Endothelial cell of umbilical vein (primary cell): ENCODE results near the gene MITF. TPM values are rescaled to one million over a fixed set of nuclear protein-coding genes. Genes with fewer than 3 reads are reported as not detected.

Experiments used
- BruUV-seq: library from RNA; stranded (reverse); fragments of 400-500 nt; replicated peaks from 2 replicates; lab custom pipeline; 2021; lab: Mats Ljungman, UMichigan
- CTCF ChIA-PET: fragments of 300-600, 350-600 bp; sonication (Branson Sonifier 250); formaldehyde crosslinking; loops from one replicate; lab custom pipeline; 2021; ENCODE audit warnings: antibody characterized with exemption, inconsistent platforms; lab: Charles Lee
- POLR2A ChIA-PET: fragments of 300-600, 350-600 bp; sonication (Branson Sonifier 250); formaldehyde crosslinking; loops from one replicate; lab custom pipeline; 2021; ENCODE audit warnings: antibody characterized with exemption, inconsistent platforms; lab: Charles Lee
- DNase-seq: peaks from one replicate; pipeline ENCODE4 v3.0.0-alpha.2; 2011; ENCODE audit warnings: low read depth, low spot score
- FAIRE-seq: peaks from 2 replicates; lab custom pipeline; 2011; peaks lifted over from hg19 to GRCh38; lab: Jason Lieb, UNC
- H2AFZ ChIP-seq: 2 replicates; pipeline ENCODE4 v1.6.0; 2012; ENCODE audit warnings: low read depth, low read length, control low read depth, inconsistent platforms
- H3K27ac ChIP-seq: 2 replicates; pipeline ENCODE4 v1.5.1; 2011; ENCODE audit warnings: low read depth, mild to moderate bottlenecking, control low read depth, low read length, moderate library complexity; ENCODE audit not compliant: insufficient read depth
- H3K27me3 ChIP-seq, 2 experiments: 2 replicates each; pipeline versions ENCODE4 v1.6.0 to v1.6.1; 2011; ENCODE audit warnings: low read length in 2 of 2, mixed read lengths in 1 of 2; ENCODE audit not compliant: control insufficient read depth in 2 of 2, insufficient read depth in 2 of 2
- H3K36me3 ChIP-seq, 2 experiments: 2 replicates in 1 of 2; 3 replicates in 1 of 2; pipeline ENCODE4 v1.5.1; 2011; ENCODE audit warnings: low read length in 2 of 2, mild to moderate bottlenecking in 1 of 2, moderate library complexity in 1 of 2; ENCODE audit not compliant: control insufficient read depth in 2 of 2, insufficient read depth in 2 of 2; ENCODE audit errors: extremely low read depth in 1 of 2
- H3K4me1 ChIP-seq: 3 replicates; pipeline ENCODE4 v1.5.1; 2011; ENCODE audit warnings: mild to moderate bottlenecking, low read length; ENCODE audit not compliant: control insufficient read depth, insufficient read depth; ENCODE audit errors: extremely low read depth
- H3K4me2 ChIP-seq: 2 replicates; pipeline ENCODE4 v1.6.1; 2011; ENCODE audit warnings: low read length, control low read depth, mixed read lengths; ENCODE audit not compliant: insufficient read depth
- H3K4me3 ChIP-seq, 3 experiments: fragments of 200-600 bp in 1 of 3; sonication (generic), shearing (Covaris generic) in 1 of 3; replicated peaks in 1 of 3; 2 replicates each; pipeline ENCODE4 v1.5.1; 2011 to 2016; ENCODE audit warnings: control low read depth in 3 of 3, low read length in 3 of 3, mild to moderate bottlenecking in 2 of 3, inconsistent platforms in 1 of 3, low read depth in 1 of 3, moderate library complexity in 1 of 3; ENCODE audit not compliant: insufficient read depth in 1 of 3
- H3K79me2 ChIP-seq: 2 replicates; pipeline ENCODE4 v1.6.0; 2012; ENCODE audit warnings: low read length, inconsistent platforms; ENCODE audit not compliant: control insufficient read depth, insufficient read depth
- H3K9ac ChIP-seq: replicated peaks from 2 replicates; pipeline ENCODE3; 2011; ENCODE audit warnings: low read length, control low read depth; ENCODE audit not compliant: insufficient read depth; ENCODE audit errors: extremely low read depth
- H3K9me1 ChIP-seq: replicated peaks from 3 replicates; pipeline ENCODE4 v1.6.0; 2011; ENCODE audit warnings: mild to moderate bottlenecking, low read length; ENCODE audit not compliant: control insufficient read depth, insufficient read depth; ENCODE audit errors: extremely low read depth
- H3K9me3 ChIP-seq: replicated peaks from 2 replicates; pipeline ENCODE4 v1.5.1; 2012; ENCODE audit warnings: low read length, inconsistent platforms; ENCODE audit not compliant: control insufficient read depth, insufficient read depth
- H4K20me1 ChIP-seq: replicated peaks from 2 replicates; pipeline ENCODE3; 2011; ENCODE audit warnings: mild to moderate bottlenecking, low read length; ENCODE audit not compliant: control insufficient read depth, insufficient read depth; ENCODE audit errors: extremely low read depth
- EZH2 ChIP-seq: IDR thresholded peaks from 2 replicates; pipeline ENCODE4 v1.6.1; 2012; ENCODE audit warnings: borderline replicate concordance, low read depth, mild to moderate bottlenecking, moderate library complexity, low read length, inconsistent platforms; ENCODE audit not compliant: severe bottlenecking
- FOS ChIP-seq: IDR thresholded peaks from 2 replicates; pipeline ENCODE4 v1.6.1; 2011; ENCODE audit warnings: mild to moderate bottlenecking, low read length, moderate library complexity, borderline replicate concordance; ENCODE audit not compliant: insufficient read depth
- GATA2 ChIP-seq: IDR thresholded peaks from 2 replicates; pipeline ENCODE4 v1.7.0; 2011; ENCODE audit warnings: low read depth, mild to moderate bottlenecking, moderate library complexity, mixed read lengths, low read length; ENCODE audit not compliant: insufficient read length, insufficient read depth
- JUN ChIP-seq: IDR thresholded peaks from 2 replicates; pipeline ENCODE4 v1.6.1; 2011; ENCODE audit warnings: borderline replicate concordance, low read depth; ENCODE audit not compliant: insufficient read length, insufficient read depth
- MYC ChIP-seq: IDR thresholded peaks from one replicate; pipeline ENCODE4 v1.6.1; 2011; ENCODE audit warnings: mild to moderate bottlenecking, low read depth, low read length
- POLR2AphosphoS5 ChIP-seq: IDR thresholded peaks from 2 replicates; pipeline ENCODE4 v1.6.1; 2012; ENCODE audit warnings: low read depth, mild to moderate bottlenecking, control low read depth, low read length, moderate library complexity; ENCODE audit not compliant: insufficient read depth
- dilution Hi-C: fragments of 300-500 bp; cut with MboI; formaldehyde crosslinking; loops from one replicate; pipeline ENCODE4 v1.15.0; 2019; ENCODE audit warnings: low sequenced_read_pairs; ENCODE audit not compliant: extremely low pct_ligation_motif_present
- intact Hi-C: fragments of 100-400 bp; cut with micrococcal nuclease; formaldehyde crosslinking; loops from one replicate; pipeline ENCODE4 v1.10.0; 2022
- polyA plus RNA-seq, 4 experiments: library from polyadenylated mRNA; depleted of rRNA in 3 of 4; stranded (reverse) in 3 of 4; unstranded in 1 of 4; fragments of >200 nt; gene quantifications; 2 replicates each; pipeline versions ENCODE4 v1.2.1 to v1.2.3, GENCODE V29; 2011 to 2012; ENCODE audit warnings: missing spikeins in 1 of 4
- total RNA-seq: library from RNA; stranded (reverse); gene quantifications from 2 replicates; pipeline ENCODE4 v1.2.3, GENCODE V29; 2021
- TF ChIP-seq, protein P1 (sequence below): IDR thresholded peaks from 2 replicates; pipeline ENCODE4 v1.6.1; 2011; ENCODE audit not compliant: insufficient read depth, insufficient read length

MITF gene
- total and polyA plus RNA-seq, 2 donors (not counting 3 experiments of a cell fraction or from before 2014, with no cell fraction given) = 1.6 to 2.5 TPM

DNA sequence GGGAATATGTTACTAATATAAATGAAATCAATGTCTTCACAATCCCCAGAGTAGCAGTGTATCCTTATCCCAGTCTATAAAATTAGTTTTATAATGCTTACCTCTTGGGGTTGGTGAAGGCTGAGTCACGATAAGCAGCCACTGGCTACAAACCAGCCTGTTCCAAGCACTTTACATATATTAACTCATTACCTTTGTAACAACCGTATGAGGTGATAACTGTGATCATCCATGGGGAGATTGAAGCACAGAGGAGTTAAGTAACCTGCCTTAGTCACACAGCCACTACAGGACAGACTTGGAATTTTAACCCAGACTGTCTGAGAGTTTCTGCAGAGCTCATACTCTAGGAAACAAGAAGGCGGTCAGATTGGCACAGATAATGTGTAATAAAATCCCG, 43.3 kb upstream of the MITF start:
- CTCF ChIA-PET = interaction anchor here (0.6 to 9.9 kb wide), 5 partner anchors 89 to 252 kb away, joined by 3 to 174 read pairs (median 5); no protein-coding TSS in a partner anchor
- no peak for FAIRE-seq
- intact Hi-C loops = no loop called here
- H4K20me1 ChIP-seq = no peaks in the 10 kb centered on the region
- no peak overlapping the region for H3K4me3 ChIP-seq
- dilution Hi-C loops = no loop called here
- TF ChIP-seq EZH2 (no peak), JUN (no peak), MYC (no peak)
- TF ChIP-seq, protein P1, sequence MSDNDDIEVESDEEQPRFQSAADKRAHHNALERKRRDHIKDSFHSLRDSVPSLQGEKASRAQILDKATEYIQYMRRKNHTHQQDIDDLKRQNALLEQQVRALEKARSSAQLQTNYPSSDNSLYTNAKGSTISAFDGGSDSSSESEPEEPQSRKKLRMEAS = no peak
- no peak overlapping the region for H2AFZ ChIP-seq
- no TSS peak for BruUV-seq
- H3K27ac ChIP-seq = no peak overlapping the region
- H3K4me1 ChIP-seq = no peaks in the 10 kb centered on the region
- no peaks in the 10 kb centered on the region for H3K36me3 ChIP-seq
- no peaks in the 10 kb centered on the region for H3K9me1 ChIP-seq
- H3K9me3 ChIP-seq = no peaks in the 10 kb centered on the region
- no peaks in the 10 kb centered on the region for H3K79me2 ChIP-seq
- POLR2A ChIA-PET = no interaction called here
- DNase-seq = no peak
- no peaks in the 10 kb centered on the region for H3K27me3 ChIP-seq
- no peak overlapping the region for H3K4me2 ChIP-seq
- H3K9ac ChIP-seq = no peak overlapping the region

DNA sequence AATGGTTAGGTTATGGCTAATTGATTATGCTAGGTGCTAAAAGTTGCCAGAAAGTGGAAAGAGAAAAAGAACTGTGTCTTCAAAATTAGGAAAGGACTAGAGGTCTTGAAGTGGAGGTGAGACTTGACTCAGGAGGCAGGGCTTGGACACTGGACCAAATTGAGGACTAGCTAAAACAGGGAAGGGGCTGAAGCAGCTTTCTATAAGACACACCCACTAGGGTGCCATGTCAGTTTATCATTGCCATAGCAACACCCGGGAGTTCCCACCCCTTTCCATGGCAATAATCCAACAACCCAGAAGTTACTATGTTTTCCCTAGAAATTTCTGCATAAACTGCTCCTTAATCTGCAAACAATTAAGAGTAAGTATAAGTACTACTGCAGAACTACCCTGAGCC, 42.9 kb upstream of the MITF start:
- Histone ChIP-seq H3K9me1 (no peaks in the 10 kb centered on the region), H3K9ac (no peak overlapping the region), H3K4me2 (no peak overlapping the region), H3K36me3 (no peaks in the 10 kb centered on the region), H4K20me1 (no peaks in the 10 kb centered on the region), H3K4me1 (no peaks in the 10 kb centered on the region), H2AFZ (no peak overlapping the region), H3K79me2 (no peaks in the 10 kb centered on the region), H3K9me3 (no peaks in the 10 kb centered on the region), H3K27me3 (no peaks in the 10 kb centered on the region), H3K4me3 (no peak overlapping the region), H3K27ac (no peak overlapping the region)
- no peak for FAIRE-seq
- no peak for TF ChIP-seq FOS
- TF ChIP-seq GATA2 = no peak
- TF ChIP-seq MYC = no peak
- no peak for TF ChIP-seq POLR2AphosphoS5
- TF ChIP-seq, protein P1 = no peak
- dilution Hi-C loops = no loop called here
- BruUV-seq = no TSS peak
- DNase-seq = no peak
- POLR2A ChIA-PET = no interaction called here
- intact Hi-C loops = no loop called here
- CTCF ChIA-PET = interaction anchor here (0.9 to 9.9 kb wide), 7 partner anchors 35 to 254 kb away, joined by 3 to 174 read pairs (median 5); no protein-coding TSS in a partner anchor
